Stomach (tissue), 4 donors: ENCODE results near the gene ERMARD.

Experiments used
- EP300 ChIP-seq: sonication (generic); formaldehyde crosslinking; IDR thresholded peaks from one replicate; pipeline ENCODE4 v1.6.1; 2017; ENCODE audit warnings: antibody characterized with exemption
- POLR2A ChIP-seq, 4 donors: fragments of 450-650 bp; IDR thresholded peaks; one replicate each; pipeline ENCODE4 v1.6.1; 2016; ENCODE audit warnings: antibody characterized with exemption in 4 of 4, control low read depth in 2 of 4, mild to moderate bottlenecking in 1 of 4, moderate library complexity in 1 of 4
- POLR2AphosphoS5 ChIP-seq, 3 donors: sonication (generic); formaldehyde crosslinking; IDR thresholded peaks; one replicate each; pipeline ENCODE4 v1.6.1; 2016; ENCODE audit warnings: antibody characterized with exemption in 3 of 3
- TF ChIP-seq, protein P1 (sequence below), 7 experiments: fragments of 450-650 bp in 4 of 7; fragments of 200-600 bp in 3 of 7; sonication (generic) in 3 of 7; IDR thresholded peaks; one replicate each; pipeline ENCODE4 v1.5.1; 2016 to 2019; ENCODE audit warnings: antibody characterized with exemption in 7 of 7, control low read depth in 2 of 7, mild to moderate bottlenecking in 1 of 7

DNA sequence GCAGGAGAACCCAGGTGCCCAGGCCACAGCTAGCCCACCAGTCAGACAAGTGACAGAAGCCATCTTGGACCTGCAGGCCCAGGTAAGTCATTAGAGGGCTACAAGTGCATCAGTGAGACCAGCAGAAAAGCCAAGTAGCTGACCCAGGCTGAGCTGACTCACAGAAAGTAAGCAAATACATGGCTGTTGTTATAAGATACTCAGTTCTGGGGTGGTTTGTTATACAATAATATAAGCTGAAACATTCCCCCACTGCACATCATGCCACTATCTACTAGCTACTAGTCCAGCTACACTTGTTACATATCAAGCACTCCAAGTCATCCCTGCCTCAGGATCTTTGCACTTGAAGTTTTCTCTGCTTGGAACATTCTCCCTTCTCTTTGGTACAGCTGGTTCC lies 10.1 kb upstream of the ERMARD start:
- TF ChIP-seq POLR2AphosphoS5 (IDR thresholded peaks at IDR 0.05), result no peak
- TF ChIP-seq, protein P1, sequence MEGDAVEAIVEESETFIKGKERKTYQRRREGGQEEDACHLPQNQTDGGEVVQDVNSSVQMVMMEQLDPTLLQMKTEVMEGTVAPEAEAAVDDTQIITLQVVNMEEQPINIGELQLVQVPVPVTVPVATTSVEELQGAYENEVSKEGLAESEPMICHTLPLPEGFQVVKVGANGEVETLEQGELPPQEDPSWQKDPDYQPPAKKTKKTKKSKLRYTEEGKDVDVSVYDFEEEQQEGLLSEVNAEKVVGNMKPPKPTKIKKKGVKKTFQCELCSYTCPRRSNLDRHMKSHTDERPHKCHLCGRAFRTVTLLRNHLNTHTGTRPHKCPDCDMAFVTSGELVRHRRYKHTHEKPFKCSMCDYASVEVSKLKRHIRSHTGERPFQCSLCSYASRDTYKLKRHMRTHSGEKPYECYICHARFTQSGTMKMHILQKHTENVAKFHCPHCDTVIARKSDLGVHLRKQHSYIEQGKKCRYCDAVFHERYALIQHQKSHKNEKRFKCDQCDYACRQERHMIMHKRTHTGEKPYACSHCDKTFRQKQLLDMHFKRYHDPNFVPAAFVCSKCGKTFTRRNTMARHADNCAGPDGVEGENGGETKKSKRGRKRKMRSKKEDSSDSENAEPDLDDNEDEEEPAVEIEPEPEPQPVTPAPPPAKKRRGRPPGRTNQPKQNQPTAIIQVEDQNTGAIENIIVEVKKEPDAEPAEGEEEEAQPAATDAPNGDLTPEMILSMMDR (IDR thresholded peaks at IDR 0.05), result no peak
- no peak for TF ChIP-seq EP300
- no peak for TF ChIP-seq POLR2A (IDR thresholded peaks at IDR 0.05)
